NCI-H226 (cell line): ENCODE data around the gene FUT4.
"Not testable (repeated sequence)": the region's sequence is repeated elsewhere in the genome, so short reads cannot be mapped to it uniquely, and the experiment has no call there.

Experiments used
- DNase-seq: peaks from one replicate; pipeline ENCODE4 v3.0.0-alpha.2; 2015

The FUT4 gene

GRCh38 chr11:94533696-94534630, 9.8 kb upstream of the FUT4 start:
- DNase-seq, result no peak

GRCh38 chr11:94536386-94536785, 7.3 kb upstream of the FUT4 start:
- DNase-seq, result no peak

- peak; percentile 24 for DNase-seq
Measured at GRCh38 chr11:94537031-94537600, 6.6 kb upstream of the FUT4 start.

GRCh38 chr11:94539420-94539819, 4.3 kb upstream of the FUT4 start:
- DNase-seq, result no peak

- no peak for DNase-seq
Measured at GRCh38 chr11:94544646-94545263, 1.0 kb downstream of the FUT4 start.

GRCh38 chr11:94545264-94546161, 1.8 kb downstream of the FUT4 start:
- DNase-seq, result no peak

GRCh38 chr11:94546162-94546470, 2.4 kb downstream of the FUT4 start:
- DNase-seq, result no peak

- no peak for DNase-seq
Measured at GRCh38 chr11:94546886-94547285, 3.2 kb downstream of the FUT4 start.

GRCh38 chr11:94549146-94549545, 5.4 kb downstream of the FUT4 start:
- no peak for DNase-seq

- DNase-seq, result no peak
Measured at GRCh38 chr11:94550513-94550912, 6.8 kb downstream of the FUT4 start.

GRCh38 chr11:94553938-94554337, 10.2 kb downstream of the FUT4 start:
- DNase-seq, result peak; percentile 10

- not testable (repeated sequence) for DNase-seq
Measured at GRCh38 chr11:94555752-94556329, 12.1 kb downstream of the FUT4 start.

- no peak for DNase-seq
Measured at GRCh38 chr11:94557421-94557820, 13.7 kb downstream of the FUT4 start.

GRCh38 chr11:94557992-94558391, 14.3 kb downstream of the FUT4 start:
- DNase-seq, result no peak

- no peak for DNase-seq
Measured at GRCh38 chr11:94558468-94558867, 14.7 kb downstream of the FUT4 start.

- DNase-seq, result no peak
Measured at GRCh38 chr11:94558932-94559331, 15.2 kb downstream of the FUT4 start.

- DNase-seq, result no peak
Measured at GRCh38 chr11:94559361-94559760, 15.6 kb downstream of the FUT4 start.

GRCh38 chr11:94560834-94561233, 17.1 kb downstream of the FUT4 start:
- no peak for DNase-seq

GRCh38 chr11:94563176-94563847, 19.6 kb downstream of the FUT4 start:
- DNase-seq, result peak; percentile 72

GRCh38 chr11:94563848-94564467, 20.2 kb downstream of the FUT4 start:
- DNase-seq, result no peak

- DNase-seq, result no peak
Measured at GRCh38 chr11:94567181-94567670, 23.5 kb downstream of the FUT4 start, which contains the start of gene PIWIL4. Gene PIWIL4 (plus strand): TSS chr11:94567368. CDS start chr11:94567519, 151 bp downstream.
